ENCODE results near the gene HNRNPA1L2. TPM values are rescaled to one million over a fixed set of nuclear protein-coding genes. Genes with fewer than 3 reads are reported as not detected.

The HNRNPA1L2 gene
- total and polyA plus RNA-seq, 2 experiments from 2014 or later: 3.6 to 9.4 TPM

GRCh38 chr13:52638666-52639328, 3.4 kb upstream of the HNRNPA1L2 start:
- no peaks in the 10 kb centered on the region for H4K20me1 ChIP-seq (replicated peaks; ENCODE audit: insufficient read depth)
- Mint-ChIP-seq H3K4me3 (no peak overlapping the region), H3K4me1 (peaks cover 3% of the 10 kb centered on the region; the same call in 2 of the 3 replicates), H3K27me3 (ENCODE audit: insufficient read depth, low read depth, poor library complexity) (no peaks in the 10 kb centered on the region), H3K9me3 (no peaks in the 10 kb centered on the region), H3K27ac (no peak overlapping the region), H3K36me3 (ENCODE audit: low read depth) (peaks cover 8% of the 10 kb centered on the region; the same call in 2 of the 3 replicates)
- H2AFZ ChIP-seq: no peak overlapping the region
- no peaks in the 10 kb centered on the region for H3F3A ChIP-seq (replicated peaks; ENCODE audit: low read depth)
- H3K9me2 ChIP-seq (ENCODE audit: insufficient read depth): 0 out of 2 replicates have a peak, but pooled peaks cover 3% of the 10 kb centered on the region
- no peaks in the 10 kb centered on the region; the same call in 1 of the 2 replicates for H3K36me3 ChIP-seq (ENCODE audit: insufficient read depth)
- TF ChIP-seq CREB1 (CRISPR knock-in tag; IDR thresholded peaks at IDR 0.05; ENCODE audit: low read depth): no peak
- no peak for TF ChIP-seq STAT1 (IDR thresholded peaks at IDR 0.05; ENCODE audit: unreplicated experiment)
- no peak for TF ChIP-seq EZH2 (IDR thresholded peaks at IDR 0.05; ENCODE audit: low read depth, unreplicated experiment)
- no peak for TF ChIP-seq REST (IDR thresholded peaks at IDR 0.05; ENCODE audit: unreplicated experiment)
- TF ChIP-seq CTCF (conservative IDR thresholded peaks at IDR 0.05; ENCODE audit: low read depth in 2 of 2): no peak
- TF ChIP-seq EZH2phosphoT487 (IDR thresholded peaks at IDR 0.05; ENCODE audit: unreplicated experiment): no peak
- no peak for TF ChIP-seq ZNF462 (CRISPR knock-in tag; IDR thresholded peaks at IDR 0.05)
- no peak for TF ChIP-seq NANOG (IDR thresholded peaks at IDR 0.05; ENCODE audit: borderline replicate concordance)
- TF ChIP-seq POLR2AphosphoS5 (IDR thresholded peaks at IDR 0.05; ENCODE audit: low read depth): no peak
- TF ChIP-seq ZNF114 (CRISPR knock-in tag; IDR thresholded peaks at IDR 0.05): no peak
- no peak for TF ChIP-seq ETS1 (IDR thresholded peaks at IDR 0.05)
- TF ChIP-seq ZNF331 (CRISPR knock-in tag; IDR thresholded peaks at IDR 0.05; ENCODE audit: low read depth): no peak
- no peak for TF ChIP-seq JUNB (IDR thresholded peaks at IDR 0.05; ENCODE audit: unreplicated experiment)
- no peaks in the 10 kb centered on the region for H3K27me3 ChIP-seq (ENCODE audit: insufficient read depth)
- H3K4me2 ChIP-seq: no peak overlapping the region
- DNase-seq (ENCODE audit: low spot score) (no peak), ATAC-seq (no peak)
- no peak overlapping the region for H3K27ac ChIP-seq (ENCODE audit: low read depth)
- H3K79me2 ChIP-seq (replicated peaks; ENCODE audit: insufficient read depth): no peaks in the 10 kb centered on the region
- peaks cover 11% of the 10 kb centered on the region; the same call in 1 of the 2 replicates for H3K4me1 ChIP-seq (ENCODE audit: insufficient read depth)
- no peak overlapping the region for H3K4me3 ChIP-seq

Data from GM23338 (cell line).